Effector CD8-positive, alpha-beta T cell (primary cell): Measurements from ENCODE around the gene NBAS.
A peak's percentile ranks its signal among the peaks of the same experiment; 100 is the strongest.

Source experiments
- DNase-seq: peaks from one replicate; lab custom pipeline; 2025; lab: John Stamatoyannopoulos, UW
- total RNA-seq, 4 experiments: gene quantifications; one replicate each; lab custom pipeline; 2026; lab: John Stamatoyannopoulos, UW

The NBAS gene
- total RNA-seq = 114 to 151 (median 133) reads per million in 4 experiments

- peak; percentile 51 for DNase-seq
These were observed at the start of gene NBAS for GRCh38 chr2:15560988-15561573. TSS of gene NBAS (minus strand) at chr2:15561334. CDS start at chr2:15561304, 30 bp downstream.

GRCh38 chr2:15610430-15610952, 49.4 kb upstream of the NBAS start:
- DNase-seq = no peak

DNA sequence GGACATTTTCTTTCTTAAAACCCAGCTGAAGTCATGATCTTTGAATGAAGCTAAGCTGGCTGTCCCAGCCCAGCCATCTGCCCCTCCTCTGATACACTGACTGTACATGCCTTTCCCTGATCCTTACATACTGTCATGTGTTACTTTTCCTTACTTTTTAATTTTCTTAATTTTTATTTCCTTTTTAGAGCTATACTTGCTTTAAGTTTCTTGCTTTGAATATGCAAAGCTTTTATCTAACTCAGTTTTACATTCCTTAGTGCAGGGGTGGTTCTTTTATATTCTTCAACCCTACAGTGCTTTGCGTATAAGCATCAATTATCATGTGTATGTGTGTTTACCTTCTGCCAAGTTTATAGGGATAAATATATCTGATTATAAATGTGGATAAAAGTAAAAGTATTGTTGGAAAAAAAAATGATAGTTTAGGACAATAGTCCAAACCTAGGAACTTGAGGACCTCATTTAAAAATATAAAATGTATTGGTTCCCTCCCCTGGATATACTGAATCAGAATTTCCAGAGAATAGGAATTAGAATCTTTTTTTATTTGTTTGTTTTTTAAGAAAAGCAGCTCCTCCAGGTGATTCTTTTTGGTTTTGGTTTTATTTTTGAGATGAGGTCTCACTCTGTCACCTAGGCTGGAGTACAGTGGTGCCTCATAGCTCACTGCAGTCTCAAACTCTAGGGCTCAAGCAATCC, 48.4 kb upstream of the NBAS start:
- no peak for DNase-seq

- DNase-seq = no peak
These were observed 47.2 kb upstream of the NBAS start for GRCh38 chr2:15608392-15608761.

DNA sequence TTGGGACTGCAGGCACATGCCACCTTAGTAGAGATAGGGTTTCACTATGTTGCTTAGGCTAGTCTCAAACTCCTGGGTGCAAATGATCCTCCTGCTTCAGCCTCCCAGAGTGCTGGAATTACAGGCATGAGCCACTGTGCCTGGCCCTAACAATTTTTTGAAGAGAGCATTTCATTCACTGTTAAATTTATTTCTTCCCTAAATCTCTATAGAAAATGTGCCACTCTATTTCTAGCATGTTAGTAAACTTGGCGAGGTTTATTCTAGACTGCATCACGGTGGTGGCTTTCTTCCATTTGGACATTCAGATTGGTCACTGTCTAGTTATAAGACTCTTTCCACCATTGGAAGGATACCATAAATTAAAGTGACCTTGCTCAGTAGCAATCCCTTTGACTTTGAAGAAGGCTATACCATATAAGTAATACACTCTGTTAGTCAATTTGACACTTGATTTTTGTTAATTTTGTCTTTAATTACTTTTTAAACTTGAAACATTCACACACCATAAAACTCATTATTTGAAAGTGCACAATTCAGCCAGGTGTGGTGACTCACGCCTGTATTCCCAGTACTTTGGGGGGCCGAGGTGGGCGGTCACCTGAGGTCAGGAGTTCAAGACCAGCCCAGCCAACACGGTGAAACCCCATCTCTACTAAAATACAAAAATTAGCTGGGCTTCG, 46.7 kb upstream of the NBAS start:
- DNase-seq = no peak

DNA sequence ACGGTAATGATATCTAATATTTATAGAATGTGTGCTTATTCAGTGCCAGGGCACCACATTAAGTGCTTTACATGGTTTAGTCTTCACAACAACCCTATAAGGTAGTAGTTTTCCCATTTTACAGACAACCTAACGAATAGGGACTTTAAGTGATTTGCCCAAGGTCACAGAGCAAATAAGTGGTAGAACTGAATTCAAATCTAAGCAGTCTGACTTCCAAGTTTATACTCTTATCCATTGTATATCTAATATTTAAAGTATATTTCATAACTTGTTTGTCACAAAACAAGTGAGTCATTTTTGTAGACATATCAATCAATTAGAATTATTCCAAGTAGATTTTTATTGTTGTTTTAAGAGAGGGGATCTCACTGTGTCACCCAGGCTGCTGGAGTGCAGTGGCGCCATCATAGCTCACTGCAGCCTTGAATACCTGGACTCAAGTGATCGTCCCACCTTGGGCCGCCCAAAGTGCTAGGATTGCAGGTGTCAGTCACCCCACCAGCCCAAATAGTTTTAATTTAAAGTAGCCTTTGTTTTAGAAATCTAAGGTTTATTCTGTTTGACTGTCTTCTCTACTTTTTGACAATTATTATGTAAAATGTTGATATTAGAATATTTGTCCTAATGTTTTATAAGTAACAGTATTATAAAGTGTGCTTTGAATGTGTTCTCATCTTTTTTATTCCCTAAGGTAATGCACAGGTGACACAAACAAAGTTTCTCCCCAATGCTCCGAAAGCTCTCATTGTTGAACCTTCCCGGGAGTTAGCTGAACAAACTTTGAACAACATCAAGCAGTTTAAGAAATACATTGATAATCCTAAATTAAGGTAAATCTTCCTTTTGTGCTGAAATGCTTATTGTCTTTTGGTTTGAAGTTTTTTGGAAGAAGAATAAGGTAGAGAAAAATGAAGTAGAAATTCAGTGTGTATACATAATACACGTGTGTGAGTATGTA, 45.6 kb upstream of the NBAS start:
- no peak for DNase-seq

- no peak for DNase-seq
These were observed 44.6 kb upstream of the NBAS start for GRCh38 chr2:15605721-15606120.

DNA sequence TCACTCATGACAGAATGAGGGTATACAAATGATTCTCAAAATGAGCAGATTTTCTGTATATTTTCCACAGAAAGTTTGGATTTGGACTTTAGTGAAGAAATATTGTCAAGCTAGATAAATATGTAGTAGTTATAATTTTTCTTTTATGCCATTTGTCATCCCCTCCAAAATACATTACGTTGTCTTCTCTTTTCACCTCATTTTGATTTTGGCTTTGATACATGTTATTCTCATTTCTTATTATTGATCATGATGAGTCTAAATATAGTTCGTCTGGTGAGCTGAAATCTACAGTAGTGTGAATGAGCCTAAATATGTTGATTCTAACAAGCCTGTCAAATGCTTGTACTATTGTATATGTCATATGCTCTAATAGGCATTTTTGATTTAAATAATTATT, 42.8 kb upstream of the NBAS start:
- no peak for DNase-seq

GRCh38 chr2:15603044-15603765, 42.1 kb upstream of the NBAS start:
- DNase-seq = no peak

- DNase-seq = no peak
These were observed 41.3 kb upstream of the NBAS start for GRCh38 chr2:15602393-15602792.

DNA sequence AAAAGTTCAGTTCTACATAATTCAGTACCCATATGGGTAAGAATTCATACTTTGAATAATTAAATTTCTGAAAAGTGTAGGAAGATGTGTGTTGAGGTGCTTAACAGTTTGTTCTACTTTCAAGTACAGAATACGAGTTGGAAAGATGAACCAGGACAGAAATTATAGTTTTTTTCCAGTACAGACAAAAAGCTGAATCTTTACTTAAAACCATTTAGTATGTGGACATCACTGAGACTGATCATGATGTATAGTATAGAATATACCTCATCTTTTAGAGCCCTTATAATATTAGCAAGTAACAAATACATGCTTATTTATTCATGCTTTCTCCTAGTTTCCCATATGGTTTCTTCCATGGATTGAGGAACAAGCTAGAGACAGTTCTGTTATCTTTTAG, 40.5 kb upstream of the NBAS start:
- no peak for DNase-seq

DNA sequence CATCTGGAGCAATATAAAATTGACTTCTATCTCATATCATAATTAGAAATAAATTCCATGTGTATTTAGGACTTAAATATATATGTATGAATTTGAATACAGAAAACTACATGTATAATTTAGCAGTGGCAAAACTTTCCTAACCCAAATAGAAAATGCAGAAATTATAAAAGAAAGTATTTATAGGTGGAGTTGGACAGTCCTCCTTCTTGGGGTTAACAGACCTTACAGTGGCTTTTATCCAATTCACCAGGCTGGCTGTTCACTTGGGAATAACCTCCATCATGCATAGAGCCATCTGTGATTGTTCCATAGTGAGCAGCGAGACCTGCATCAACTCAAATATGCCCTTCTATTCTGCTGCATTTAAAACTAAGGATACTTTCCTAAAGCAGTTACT, 38.9 kb upstream of the NBAS start:
- DNase-seq = no peak

GRCh38 chr2:15596968-15597367, 35.8 kb upstream of the NBAS start:
- DNase-seq = no peak

- no peak for DNase-seq
These were observed 35.2 kb upstream of the NBAS start for GRCh38 chr2:15596350-15596749.

- DNase-seq = no peak
These were observed 34.8 kb upstream of the NBAS start for GRCh38 chr2:15595936-15596335.

- no peak for DNase-seq
These were observed 34.3 kb upstream of the NBAS start for GRCh38 chr2:15595342-15595905.

GRCh38 chr2:15594291-15595256, 33.4 kb upstream of the NBAS start:
- no peak for DNase-seq

DNA sequence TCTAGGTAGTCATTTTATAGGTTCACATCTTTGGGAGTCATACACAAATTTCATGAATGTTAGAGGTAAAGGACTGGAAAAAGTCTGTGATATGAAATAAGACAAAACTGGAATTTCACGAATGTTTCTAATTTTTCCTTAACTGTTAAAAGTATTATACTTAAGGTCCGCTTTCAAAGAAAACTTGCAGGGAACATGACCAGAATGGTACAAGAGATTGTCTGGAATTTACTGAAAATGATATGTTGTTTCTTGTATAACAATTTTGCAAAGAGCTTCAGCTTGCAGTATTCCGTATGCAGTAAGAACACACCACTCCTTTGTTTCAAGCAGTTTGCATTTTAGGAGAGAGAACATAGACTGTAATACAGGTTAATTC, 32.2 kb upstream of the NBAS start:
- no peak for DNase-seq

- peak; percentile 73 for DNase-seq
These were observed 30.7 kb upstream of the NBAS start, which contains the start of gene DDX1 for GRCh38 chr2:15591692-15592463. TSS of gene DDX1 (plus strand) at chr2:15591868. CDS start at chr2:15591934, 66 bp downstream.
